WTC11 (cell line): ENCODE measurements around the gene ZDHHC8. TPM values are rescaled to one million over a fixed set of nuclear protein-coding genes. Genes with fewer than 3 reads are reported as not detected.

Source experiments
- ATAC-seq: fragments of 200-7000 bp; cut with Tn5 transposase; 2 replicates; pipeline ENCODE4 v1.10.0; 2021; ENCODE audit warnings: mild to moderate bottlenecking, moderate library complexity
- CTCF ChIA-PET: fragments of 300-600 bp; sonication (Branson Sonifier 250); formaldehyde crosslinking; loops from one replicate; lab custom pipeline; 2021; ENCODE audit warnings: antibody characterized with exemption; lab: Charles Lee
- POLR2A ChIA-PET: fragments of 350-600 bp; sonication (Branson Sonifier 250); formaldehyde crosslinking; loops from one replicate; lab custom pipeline; 2021; ENCODE audit warnings: antibody characterized with exemption; lab: Charles Lee
- DNase-seq: peaks from one replicate; pipeline ENCODE4 v3.0.0; 2021; ENCODE audit warnings: low spot score
- H3K27ac Mint-ChIP-seq: 2 replicates; pipeline ENCODE4 v1.8.0; 2021; ENCODE audit warnings: mixed read lengths
- H3K27me3 Mint-ChIP-seq: 2 replicates; pipeline ENCODE4 v1.8.0; 2021; ENCODE audit warnings: low read depth, mild to moderate bottlenecking, moderate library complexity, mixed read lengths
- H3K36me3 Mint-ChIP-seq: 2 replicates; pipeline ENCODE4 v1.8.0; 2021; ENCODE audit warnings: mixed read lengths
- H3K4me1 Mint-ChIP-seq: 2 replicates; pipeline ENCODE4 v1.8.0; 2022; ENCODE audit warnings: mixed read lengths
- H3K4me3 Mint-ChIP-seq: 2 replicates; pipeline ENCODE4 v1.8.0; 2021; ENCODE audit warnings: mild to moderate bottlenecking, moderate library complexity, mixed read lengths
- H3K9me3 Mint-ChIP-seq: 2 replicates; pipeline ENCODE4 v1.8.0; 2021; ENCODE audit warnings: mixed read lengths
- ATF6 ChIP-seq: sonication (generic); formaldehyde crosslinking; IDR thresholded peaks from 2 replicates; pipeline ENCODE4 v1.8.1; 2023; ENCODE audit warnings: mild to moderate bottlenecking, missing genetic modification reagents
- E2F5 ChIP-seq: sonication (generic); formaldehyde crosslinking; IDR thresholded peaks from 2 replicates; pipeline ENCODE4 v1.8.1; 2022; ENCODE audit warnings: mild to moderate bottlenecking, moderate library complexity, missing genetic modification reagents
- EMX1 ChIP-seq: fragments of 250-450 bp; sonication (Bioruptor Pico); IDR thresholded peaks from 2 replicates; pipeline ENCODE4 v1.8.0; 2021; ENCODE audit warnings: mild to moderate bottlenecking
- GABPB1 ChIP-seq: sonication (generic); formaldehyde crosslinking; IDR thresholded peaks from 2 replicates; pipeline ENCODE4 v1.8.1; 2023; ENCODE audit warnings: mild to moderate bottlenecking, missing genetic modification reagents
- GRHL2 ChIP-seq: fragments of 250-450 bp; sonication (Bioruptor Pico); IDR thresholded peaks from 2 replicates; pipeline ENCODE4 v1.8.0; 2022; ENCODE audit warnings: mild to moderate bottlenecking, moderate library complexity; ENCODE audit not compliant: insufficient replicate concordance, severe bottlenecking
- HMGA2 ChIP-seq: fragments of 250-450 bp; sonication (Bioruptor Pico); IDR thresholded peaks from 2 replicates; pipeline ENCODE4 v1.4.0; 2021; ENCODE audit warnings: mild to moderate bottlenecking, moderate library complexity
- OVOL2 ChIP-seq: fragments of 250-450 bp; sonication (Bioruptor Pico); IDR thresholded peaks from 2 replicates; pipeline ENCODE4 v1.9.0; 2021; ENCODE audit warnings: mild to moderate bottlenecking, borderline replicate concordance
- USF1 ChIP-seq: sonication (generic); formaldehyde crosslinking; IDR thresholded peaks from 2 replicates; pipeline ENCODE4 v1.8.0; 2022; ENCODE audit warnings: mild to moderate bottlenecking, missing genetic modification reagents
- USF2 ChIP-seq: sonication (generic); formaldehyde crosslinking; IDR thresholded peaks from 2 replicates; pipeline ENCODE4 v1.8.1; 2023; ENCODE audit warnings: mild to moderate bottlenecking, missing genetic modification reagents, moderate library complexity
- ZNF263 ChIP-seq: sonication (generic); formaldehyde crosslinking; IDR thresholded peaks from 2 replicates; pipeline ENCODE4 v1.8.1; 2022; ENCODE audit warnings: low read depth, mild to moderate bottlenecking, moderate library complexity, missing genetic modification reagents
- ZNF396 ChIP-seq: fragments of 250-450 bp; sonication (Bioruptor Pico); IDR thresholded peaks from 2 replicates; pipeline ENCODE4 v1.8.0; 2021; ENCODE audit warnings: mild to moderate bottlenecking, moderate library complexity, borderline replicate concordance
- ZNF532 ChIP-seq: fragments of 250-450 bp; sonication (Bioruptor Pico); IDR thresholded peaks from 2 replicates; pipeline ENCODE4 v1.9.0; 2021; ENCODE audit warnings: mild to moderate bottlenecking, borderline replicate concordance
- total RNA-seq: library from RNA; stranded (reverse); gene quantifications from 3 replicates; pipeline ENCODE4 v1.2.3, GENCODE V29; 2021
- TF ChIP-seq, protein P1 (sequence below): sonication (generic); formaldehyde crosslinking; IDR thresholded peaks from 2 replicates; pipeline ENCODE4 v1.8.0; 2022; ENCODE audit warnings: mild to moderate bottlenecking, missing genetic modification reagents
- TF ChIP-seq, protein P2 (sequence below): fragments of 250-450 bp; sonication (Bioruptor Pico); conservative IDR thresholded peaks from 2 replicates; pipeline ENCODE4 v1.9.0; 2021; ENCODE audit warnings: mild to moderate bottlenecking
- TF ChIP-seq, protein P3 (sequence below): sonication (generic); formaldehyde crosslinking; IDR thresholded peaks from 2 replicates; pipeline ENCODE4 v1.8.1; 2022; ENCODE audit warnings: mild to moderate bottlenecking, missing genetic modification reagents, moderate library complexity, borderline replicate concordance

Gene ZDHHC8
- total RNA-seq, 1 experiment from 2014 or later = 79.7 TPM

GRCh38 chr22:20088263-20088648 lies 43.3 kb upstream of the ZDHHC8 start (continued):
- TF ChIP-seq USF2 = no peak

DNA sequence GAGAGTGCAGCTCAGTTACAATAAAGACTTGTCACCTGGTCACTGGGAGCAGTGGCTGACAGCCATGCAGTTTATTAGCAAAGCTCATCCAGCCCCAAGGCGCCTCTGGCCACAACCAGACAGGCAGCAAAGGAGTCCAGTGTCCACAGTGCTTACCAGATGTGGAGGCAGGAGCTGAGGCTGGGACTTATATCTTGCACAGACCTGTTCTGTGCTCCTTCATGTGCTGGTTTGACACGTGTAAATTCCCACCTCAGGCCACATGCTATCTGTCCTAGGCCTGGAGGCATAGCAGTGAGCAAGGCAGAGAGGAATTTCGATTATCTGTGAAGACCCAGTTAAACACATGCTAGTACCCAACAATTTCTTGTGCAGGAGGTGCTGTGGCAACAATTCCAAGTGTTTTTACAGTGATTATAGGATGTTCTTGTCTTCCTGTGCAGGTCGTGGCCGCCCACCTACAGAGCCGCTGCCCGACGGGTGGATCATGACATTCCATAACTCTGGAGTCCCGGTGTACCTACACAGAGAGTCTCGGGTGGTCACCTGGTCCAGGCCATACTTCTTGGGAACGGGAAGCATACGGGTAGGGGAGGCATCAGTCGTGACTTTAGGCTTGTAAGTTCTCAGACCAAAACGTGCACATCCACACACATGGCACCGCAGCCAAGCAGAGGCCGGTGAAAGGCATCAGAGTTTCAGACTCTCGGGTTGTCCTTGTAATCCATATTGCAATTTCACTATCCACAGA lies 42.2 kb upstream of the ZDHHC8 start:
- H3K4me3 Mint-ChIP-seq = no peak overlapping the region
- peaks cover 7% of the 10 kb centered on the region for H3K4me1 Mint-ChIP-seq
- no peaks in the 10 kb centered on the region for H3K9me3 Mint-ChIP-seq
- no peaks in the 10 kb centered on the region for H3K27me3 Mint-ChIP-seq
- ChIA-PET POLR2A (interaction anchor here (0.6 kb wide), 1 partner anchor 11 kb away, joined by 4 read pairs; no protein-coding TSS in a partner anchor), CTCF (no interaction called here)
- no peak for DNase-seq
- TF ChIP-seq GABPB1 (no peak), USF1 (CRISPR knock-in tag) (no peak), GRHL2 (CRISPR knock-in tag) (no peak), USF2 (no peak), E2F5 (CRISPR knock-in tag) (no peak), EMX1 (CRISPR knock-in tag) (no peak), OVOL2 (no peak), ZNF396 (CRISPR knock-in tag) (no peak), HMGA2 (no peak), ZNF532 (CRISPR knock-in tag) (no peak), ZNF263 (no peak), ATF6 (no peak)
- TF ChIP-seq, protein P1, sequence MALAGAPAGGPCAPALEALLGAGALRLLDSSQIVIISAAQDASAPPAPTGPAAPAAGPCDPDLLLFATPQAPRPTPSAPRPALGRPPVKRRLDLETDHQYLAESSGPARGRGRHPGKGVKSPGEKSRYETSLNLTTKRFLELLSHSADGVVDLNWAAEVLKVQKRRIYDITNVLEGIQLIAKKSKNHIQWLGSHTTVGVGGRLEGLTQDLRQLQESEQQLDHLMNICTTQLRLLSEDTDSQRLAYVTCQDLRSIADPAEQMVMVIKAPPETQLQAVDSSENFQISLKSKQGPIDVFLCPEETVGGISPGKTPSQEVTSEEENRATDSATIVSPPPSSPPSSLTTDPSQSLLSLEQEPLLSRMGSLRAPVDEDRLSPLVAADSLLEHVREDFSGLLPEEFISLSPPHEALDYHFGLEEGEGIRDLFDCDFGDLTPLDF (CRISPR knock-in tag) = no peak
- TF ChIP-seq, protein P2, sequence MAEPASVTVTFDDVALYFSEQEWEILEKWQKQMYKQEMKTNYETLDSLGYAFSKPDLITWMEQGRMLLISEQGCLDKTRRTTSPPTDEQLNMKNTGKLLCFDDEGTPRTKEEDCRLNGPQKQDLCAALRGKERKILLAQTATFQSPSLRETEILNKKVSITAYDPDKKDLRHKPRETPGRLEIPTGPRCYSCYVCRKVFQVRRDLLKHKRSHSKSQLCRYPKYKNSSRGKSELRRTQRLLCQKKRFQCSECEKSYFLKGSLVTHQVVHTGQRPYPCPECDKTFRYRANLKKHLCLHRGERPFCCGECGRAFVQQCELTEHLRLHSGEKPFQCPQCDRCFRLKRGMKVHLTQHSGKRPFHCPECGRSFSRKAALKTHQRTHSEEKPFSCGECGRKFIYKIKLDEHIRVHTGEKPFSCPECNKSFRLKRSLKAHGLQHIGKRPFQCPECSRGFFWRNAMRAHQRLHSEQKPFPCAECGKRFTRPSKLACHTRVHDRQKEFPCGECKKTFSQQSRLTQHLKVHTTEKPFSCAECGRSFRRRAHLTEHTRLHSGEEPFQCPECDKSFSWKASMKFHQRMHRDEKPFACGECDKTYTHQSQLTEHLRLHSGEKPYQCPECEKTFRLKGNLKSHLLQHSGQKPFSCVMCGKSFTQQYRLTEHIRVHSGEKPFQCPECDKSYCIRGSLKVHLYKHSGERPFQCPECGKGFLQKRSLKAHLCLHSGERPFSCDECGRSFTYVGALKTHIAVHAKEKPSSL (CRISPR knock-in tag) = no peak
- TF ChIP-seq, protein P3, sequence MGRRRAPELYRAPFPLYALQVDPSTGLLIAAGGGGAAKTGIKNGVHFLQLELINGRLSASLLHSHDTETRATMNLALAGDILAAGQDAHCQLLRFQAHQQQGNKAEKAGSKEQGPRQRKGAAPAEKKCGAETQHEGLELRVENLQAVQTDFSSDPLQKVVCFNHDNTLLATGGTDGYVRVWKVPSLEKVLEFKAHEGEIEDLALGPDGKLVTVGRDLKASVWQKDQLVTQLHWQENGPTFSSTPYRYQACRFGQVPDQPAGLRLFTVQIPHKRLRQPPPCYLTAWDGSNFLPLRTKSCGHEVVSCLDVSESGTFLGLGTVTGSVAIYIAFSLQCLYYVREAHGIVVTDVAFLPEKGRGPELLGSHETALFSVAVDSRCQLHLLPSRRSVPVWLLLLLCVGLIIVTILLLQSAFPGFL (CRISPR knock-in tag) = no peak
- peaks cover 89% of the 10 kb centered on the region for H3K36me3 Mint-ChIP-seq
- H3K27ac Mint-ChIP-seq = no peak overlapping the region
- ATAC-seq = no peak
